Measurements from ENCODE around the gene AGFG1. TPM values are rescaled to one million over a fixed set of nuclear protein-coding genes. Genes with fewer than 3 reads are reported as not detected.

Gene AGFG1
- total and polyA plus RNA-seq, 2 donors, result 46.4 to 49.0 TPM

GRCh38 chr2:227453810-227454209, 18.1 kb upstream of the AGFG1 start:
- 95% methylated on average over 1 of the region's 1 CpG for WGBS
- Histone ChIP-seq H3K4me1 (ENCODE audit: insufficient read depth) (no peaks in the 10 kb centered on the region), H3K27ac (ENCODE audit: low read depth) (no peak overlapping the region), H3K36me3 (ENCODE audit: insufficient read depth) (no peaks in the 10 kb centered on the region), H3K4me3 (ENCODE audit: low read depth, low read length) (no peak overlapping the region)
- no peak for DNase-seq (ENCODE audit: extremely low spot score)

- no peaks in the 10 kb centered on the region for H3K4me1 ChIP-seq (ENCODE audit: insufficient read depth)
- no peak overlapping the region for H3K4me3 ChIP-seq (ENCODE audit: low read depth, low read length)
- H3K36me3 ChIP-seq (ENCODE audit: insufficient read depth), result no peaks in the 10 kb centered on the region
- DNase-seq (ENCODE audit: extremely low spot score), result no peak
- H3K27ac ChIP-seq (ENCODE audit: low read depth), result no peak overlapping the region
Measured at GRCh38 chr2:227454323-227454860, 17.6 kb upstream of the AGFG1 start.

- no peak overlapping the region for H3K27ac ChIP-seq (ENCODE audit: low read depth)
- no peaks in the 10 kb centered on the region for H3K36me3 ChIP-seq (ENCODE audit: insufficient read depth)
- WGBS, result 79% methylated on average over 2 of the region's 2 CpGs
- no peak for DNase-seq (ENCODE audit: extremely low spot score)
- H3K4me1 ChIP-seq (ENCODE audit: insufficient read depth), result no peaks in the 10 kb centered on the region
- H3K4me3 ChIP-seq (ENCODE audit: low read depth, low read length), result no peak overlapping the region
Measured at GRCh38 chr2:227455200-227455599, 16.8 kb upstream of the AGFG1 start.

GRCh38 chr2:227456102-227456501, 15.9 kb upstream of the AGFG1 start:
- no peaks in the 10 kb centered on the region for H3K4me1 ChIP-seq (ENCODE audit: insufficient read depth)
- WGBS, result 97% methylated on average over 2 of the region's 2 CpGs
- DNase-seq (ENCODE audit: extremely low spot score), result no peak
- no peak overlapping the region for H3K4me3 ChIP-seq (ENCODE audit: low read depth, low read length)
- no peaks in the 10 kb centered on the region for H3K36me3 ChIP-seq (ENCODE audit: insufficient read depth)
- H3K27ac ChIP-seq (ENCODE audit: low read depth), result no peak overlapping the region

- Histone ChIP-seq H3K27ac (ENCODE audit: low read depth) (no peak overlapping the region), H3K4me3 (ENCODE audit: low read depth, low read length) (no peak overlapping the region), H3K4me1 (ENCODE audit: insufficient read depth) (no peaks in the 10 kb centered on the region), H3K36me3 (ENCODE audit: insufficient read depth) (no peaks in the 10 kb centered on the region)
- WGBS, result 74% methylated on average over 4 of the region's 4 CpGs
- DNase-seq (ENCODE audit: extremely low spot score), result no peak
Measured at GRCh38 chr2:227456772-227457171, 15.2 kb upstream of the AGFG1 start.

- H3K36me3 ChIP-seq (ENCODE audit: insufficient read depth), result no peaks in the 10 kb centered on the region
- DNase-seq (ENCODE audit: extremely low spot score), result no peak
- H3K4me3 ChIP-seq (ENCODE audit: low read depth, low read length), result no peak overlapping the region
- H3K4me1 ChIP-seq (ENCODE audit: insufficient read depth), result no peaks in the 10 kb centered on the region
- H3K27ac ChIP-seq (ENCODE audit: low read depth), result no peak overlapping the region
- 35% methylated on average over 8 of the region's 8 CpGs for WGBS
Measured at GRCh38 chr2:227460070-227460485, 11.9 kb upstream of the AGFG1 start.

GRCh38 chr2:227460833-227461232, 11.1 kb upstream of the AGFG1 start:
- no peak for DNase-seq (ENCODE audit: extremely low spot score)
- Histone ChIP-seq H3K4me3 (ENCODE audit: low read depth, low read length) (no peak overlapping the region), H3K27ac (ENCODE audit: low read depth) (no peak overlapping the region), H3K4me1 (ENCODE audit: insufficient read depth) (no peaks in the 10 kb centered on the region), H3K36me3 (ENCODE audit: insufficient read depth) (no peaks in the 10 kb centered on the region)
- WGBS, result 87% methylated on average over 3 of the region's 3 CpGs

GRCh38 chr2:227461811-227462461, 10.0 kb upstream of the AGFG1 start:
- H3K27ac ChIP-seq (ENCODE audit: low read depth), result no peak overlapping the region
- no peak for DNase-seq (ENCODE audit: extremely low spot score)
- H3K4me3 ChIP-seq (ENCODE audit: low read depth, low read length), result no peak overlapping the region
- 73% methylated on average over 4 of the region's 4 CpGs for WGBS
- no peaks in the 10 kb centered on the region for H3K36me3 ChIP-seq (ENCODE audit: insufficient read depth)
- H3K4me1 ChIP-seq (ENCODE audit: insufficient read depth), result no peaks in the 10 kb centered on the region

GRCh38 chr2:227462462-227462951, 9.4 kb upstream of the AGFG1 start:
- 85% methylated on average over 6 of the region's 6 CpGs for WGBS
- DNase-seq (ENCODE audit: extremely low spot score), result no peak
- no peaks in the 10 kb centered on the region for H3K36me3 ChIP-seq (ENCODE audit: insufficient read depth)
- H3K4me3 ChIP-seq (ENCODE audit: low read depth, low read length), result no peak overlapping the region
- H3K4me1 ChIP-seq (ENCODE audit: insufficient read depth), result no peaks in the 10 kb centered on the region
- no peak overlapping the region for H3K27ac ChIP-seq (ENCODE audit: low read depth)

GRCh38 chr2:227462972-227463931, 8.7 kb upstream of the AGFG1 start:
- no peak for DNase-seq (ENCODE audit: extremely low spot score)
- WGBS, result 83% methylated on average over 13 of the region's 13 CpGs
- no peaks in the 10 kb centered on the region for H3K36me3 ChIP-seq (ENCODE audit: insufficient read depth)

GRCh38 chr2:227464361-227464760, 7.6 kb upstream of the AGFG1 start:
- Histone ChIP-seq H3K36me3 (ENCODE audit: insufficient read depth) (no peaks in the 10 kb centered on the region), H3K4me1 (ENCODE audit: insufficient read depth) (no peaks in the 10 kb centered on the region), H3K27ac (ENCODE audit: low read depth) (no peak overlapping the region), H3K4me3 (ENCODE audit: low read depth, low read length) (no peak overlapping the region)
- 62% methylated on average over 3 of the region's 3 CpGs for WGBS
- no peak for DNase-seq (ENCODE audit: extremely low spot score)

More at GRCh38 chr2:227462972-227463931, 8.7 kb upstream of the AGFG1 start:
- H3K4me1 ChIP-seq (ENCODE audit: insufficient read depth), result no peaks in the 10 kb centered on the region
- H3K27ac ChIP-seq (ENCODE audit: low read depth), result no peak overlapping the region
- no peak overlapping the region for H3K4me3 ChIP-seq (ENCODE audit: low read depth, low read length)

- H3K4me1 ChIP-seq (ENCODE audit: insufficient read depth), result no peaks in the 10 kb centered on the region
- 90% methylated on average over 7 of the region's 7 CpGs for WGBS
- DNase-seq (ENCODE audit: extremely low spot score), result no peak
- H3K4me3 ChIP-seq (ENCODE audit: low read depth, low read length), result no peak overlapping the region
- H3K27ac ChIP-seq (ENCODE audit: low read depth), result no peak overlapping the region
- H3K36me3 ChIP-seq (ENCODE audit: insufficient read depth), result no peaks in the 10 kb centered on the region
Measured at GRCh38 chr2:227464851-227465250, 7.1 kb upstream of the AGFG1 start.

- H3K4me3 ChIP-seq (ENCODE audit: low read depth, low read length), result no peak overlapping the region
- H3K4me1 ChIP-seq (ENCODE audit: insufficient read depth), result no peaks in the 10 kb centered on the region
- 83% methylated on average over 5 of the region's 5 CpGs for WGBS
- no peak overlapping the region for H3K27ac ChIP-seq (ENCODE audit: low read depth)
- no peak for DNase-seq (ENCODE audit: extremely low spot score)
- no peaks in the 10 kb centered on the region for H3K36me3 ChIP-seq (ENCODE audit: insufficient read depth)
Measured at GRCh38 chr2:227466887-227467600, 4.9 kb upstream of the AGFG1 start.
